GM18907 (cell line): Measurements from ENCODE around the gene HOXD3.

Experiments
- ATAC-seq: cut with Tn5 transposase; IDR thresholded peaks from one replicate; pipeline ENCODE4 v1.9.1; 2021; ENCODE audit warnings: mild to moderate bottlenecking, moderate library complexity; ENCODE audit not compliant: unreplicated experiment

The HOXD3 gene

DNA sequence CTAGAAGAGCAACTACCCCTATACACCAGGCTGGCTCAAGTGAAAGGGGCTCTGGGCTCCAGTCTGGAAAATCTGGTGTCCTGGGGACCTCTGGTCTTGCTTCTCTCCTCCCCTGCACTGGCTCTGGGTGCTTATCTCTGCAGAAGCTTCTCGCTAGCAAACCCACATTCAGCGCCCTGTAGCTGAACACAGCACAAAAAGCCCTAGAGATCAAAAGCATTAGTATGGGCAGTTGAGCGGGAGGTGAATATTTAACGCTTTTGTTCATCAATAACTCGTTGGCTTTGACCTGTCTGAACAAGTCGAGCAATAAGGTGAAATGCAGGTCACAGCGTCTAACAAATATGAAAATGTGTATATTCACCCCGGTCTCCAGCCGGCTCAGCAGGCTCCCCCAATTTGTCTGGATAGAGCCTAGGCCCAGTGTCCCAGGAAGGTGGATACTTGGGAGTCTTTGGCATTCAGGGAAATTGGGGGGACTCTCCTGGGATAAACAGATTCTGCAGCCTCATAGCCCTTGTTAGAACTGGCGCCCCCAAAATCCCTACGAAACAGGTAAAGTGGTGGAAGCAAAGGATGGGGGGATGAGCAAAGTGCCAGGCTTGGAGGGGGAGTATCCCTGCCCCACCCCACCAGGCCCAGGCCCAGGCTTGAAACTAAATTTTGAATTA lies 8.2 kb upstream of the HOXD3 start:
- ATAC-seq: no peak

DNA sequence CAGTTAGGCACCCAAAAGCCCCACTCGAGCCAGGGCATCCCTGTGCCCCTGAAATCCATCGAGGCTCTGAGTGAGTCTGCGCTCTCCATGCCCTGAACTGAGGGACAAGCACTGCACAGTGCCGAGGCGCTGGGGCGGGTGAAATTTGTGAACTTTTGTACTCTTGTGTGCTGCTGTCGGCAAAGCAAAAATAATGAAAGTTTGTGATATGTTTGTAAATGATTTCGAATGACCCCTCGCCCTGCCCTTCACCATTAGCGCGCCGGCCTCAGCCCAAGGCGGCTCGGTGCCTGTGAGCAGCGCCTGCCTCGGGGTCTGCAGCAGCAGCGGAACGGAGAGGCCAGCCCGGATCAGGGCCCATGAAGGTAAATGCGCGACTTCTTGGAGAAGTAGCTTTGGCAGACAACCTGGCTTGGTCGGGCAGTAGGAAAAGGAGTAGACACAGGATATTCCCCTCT lies 7.6 kb upstream of the HOXD3 start:
- no peak for ATAC-seq

DNA sequence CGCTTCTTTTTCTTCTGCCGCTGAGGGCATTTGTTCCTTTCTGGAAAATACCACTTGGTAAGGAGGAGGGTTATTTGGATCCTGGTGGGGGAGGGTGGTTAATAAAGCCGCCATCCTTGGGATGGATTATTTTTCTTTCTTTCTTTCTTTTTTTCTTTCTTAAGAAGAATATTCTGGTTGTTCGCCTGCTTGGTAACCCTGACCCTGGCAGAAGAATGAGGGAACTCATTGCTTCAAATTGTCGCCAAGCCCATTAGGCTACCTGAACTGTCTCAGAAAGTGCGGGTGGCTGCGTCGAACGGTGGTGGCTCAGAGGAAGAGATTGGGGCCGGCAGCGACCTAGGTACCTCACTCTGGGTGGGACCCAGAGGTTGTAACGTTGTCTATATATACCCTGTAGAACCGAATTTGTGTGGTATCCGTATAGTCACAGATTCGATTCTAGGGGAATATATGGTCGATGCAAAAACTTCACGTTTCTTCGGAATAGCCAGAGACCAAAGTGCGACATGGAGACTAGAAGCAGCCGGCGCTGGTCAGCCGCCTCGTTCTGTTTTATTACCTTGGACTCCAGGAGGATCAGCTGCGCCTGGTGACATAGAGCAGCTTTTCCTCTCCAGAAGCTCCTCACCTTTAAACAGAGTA lies 7.0 kb upstream of the HOXD3 start:
- no peak for ATAC-seq

DNA sequence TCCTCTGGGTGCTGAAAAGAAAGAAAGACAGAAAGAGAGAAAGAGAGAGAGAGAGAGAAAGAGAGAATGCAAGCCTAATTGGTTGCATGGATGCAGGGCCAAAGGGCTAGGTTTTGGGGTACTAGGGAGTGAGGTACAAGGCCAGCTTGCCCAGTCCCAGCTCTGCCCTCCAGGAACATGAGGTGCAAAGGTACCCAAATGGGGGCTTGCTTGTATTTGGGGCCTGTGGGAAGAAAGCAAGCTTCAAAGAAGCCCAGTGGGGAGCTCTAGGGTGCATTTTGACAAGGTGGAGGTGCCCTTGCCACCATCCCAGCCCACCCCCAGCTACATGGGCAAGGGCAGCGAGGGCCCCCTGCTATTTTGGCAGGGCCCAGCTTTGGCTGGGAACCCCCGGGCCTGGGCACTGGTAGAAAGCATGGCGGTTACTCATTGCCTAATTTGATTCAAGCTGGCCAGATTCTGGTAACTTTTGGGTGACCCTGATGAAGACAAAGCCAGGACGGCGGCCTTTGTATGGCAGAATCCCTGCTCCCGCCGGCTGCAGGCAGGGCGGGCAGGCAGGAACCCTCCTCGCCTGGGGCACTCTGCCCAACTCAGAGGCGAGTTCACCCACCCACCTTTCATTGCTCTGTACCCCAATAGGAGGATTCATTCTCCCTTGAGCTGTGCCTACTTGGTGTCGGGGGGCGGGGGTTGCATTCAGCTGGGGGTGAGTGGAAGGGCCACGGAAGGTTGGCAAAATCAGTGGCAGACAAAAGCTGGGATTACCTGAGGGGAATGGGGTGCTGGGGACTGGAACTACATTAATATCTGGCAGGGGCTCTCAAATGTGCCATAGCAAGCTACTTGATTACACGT lies 6.3 kb upstream of the HOXD3 start:
- ATAC-seq: no peak

DNA sequence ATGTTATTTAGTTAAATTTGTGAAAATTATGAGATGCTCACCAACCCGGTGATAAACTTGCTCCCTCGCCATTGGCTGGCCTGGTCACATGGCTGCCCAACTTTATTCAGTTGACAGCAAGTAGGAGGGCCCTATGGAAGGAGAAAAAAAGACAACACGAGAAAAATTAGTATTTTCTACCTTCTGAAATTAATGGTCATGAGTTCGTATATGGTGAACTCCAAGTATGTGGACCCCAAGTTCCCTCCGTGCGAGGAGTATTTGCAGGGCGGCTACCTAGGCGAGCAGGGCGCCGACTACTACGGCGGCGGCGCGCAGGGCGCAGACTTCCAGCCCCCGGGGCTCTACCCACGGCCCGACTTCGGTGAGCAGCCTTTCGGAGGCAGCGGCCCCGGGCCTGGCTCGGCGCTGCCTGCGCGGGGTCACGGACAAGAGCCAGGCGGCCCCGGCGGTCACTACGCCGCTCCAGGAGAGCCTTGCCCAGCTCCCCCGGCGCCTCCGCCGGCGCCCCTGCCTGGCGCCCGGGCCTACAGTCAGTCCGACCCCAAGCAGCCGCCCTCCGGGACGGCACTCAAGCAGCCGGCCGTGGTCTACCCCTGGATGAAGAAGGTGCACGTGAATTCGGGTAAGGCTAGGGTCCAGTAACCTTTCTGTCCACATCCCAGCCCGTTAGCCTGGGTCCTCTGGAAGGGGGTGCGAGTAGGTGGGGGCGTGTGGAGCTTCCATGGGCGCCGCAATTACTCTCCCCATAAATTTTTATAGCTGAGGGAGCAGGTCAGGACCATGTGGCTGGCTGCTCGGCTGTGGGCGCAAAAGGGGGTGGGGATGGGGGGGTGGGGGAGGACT lies 5.4 kb upstream of the HOXD3 start, which contains the start of gene HOXD4:
HOXD4 (plus strand) TSS at position 109 of the 846 bp plus-strand sequence; CDS start at position 193, 84 bp downstream.
- ATAC-seq: no peak

DNA sequence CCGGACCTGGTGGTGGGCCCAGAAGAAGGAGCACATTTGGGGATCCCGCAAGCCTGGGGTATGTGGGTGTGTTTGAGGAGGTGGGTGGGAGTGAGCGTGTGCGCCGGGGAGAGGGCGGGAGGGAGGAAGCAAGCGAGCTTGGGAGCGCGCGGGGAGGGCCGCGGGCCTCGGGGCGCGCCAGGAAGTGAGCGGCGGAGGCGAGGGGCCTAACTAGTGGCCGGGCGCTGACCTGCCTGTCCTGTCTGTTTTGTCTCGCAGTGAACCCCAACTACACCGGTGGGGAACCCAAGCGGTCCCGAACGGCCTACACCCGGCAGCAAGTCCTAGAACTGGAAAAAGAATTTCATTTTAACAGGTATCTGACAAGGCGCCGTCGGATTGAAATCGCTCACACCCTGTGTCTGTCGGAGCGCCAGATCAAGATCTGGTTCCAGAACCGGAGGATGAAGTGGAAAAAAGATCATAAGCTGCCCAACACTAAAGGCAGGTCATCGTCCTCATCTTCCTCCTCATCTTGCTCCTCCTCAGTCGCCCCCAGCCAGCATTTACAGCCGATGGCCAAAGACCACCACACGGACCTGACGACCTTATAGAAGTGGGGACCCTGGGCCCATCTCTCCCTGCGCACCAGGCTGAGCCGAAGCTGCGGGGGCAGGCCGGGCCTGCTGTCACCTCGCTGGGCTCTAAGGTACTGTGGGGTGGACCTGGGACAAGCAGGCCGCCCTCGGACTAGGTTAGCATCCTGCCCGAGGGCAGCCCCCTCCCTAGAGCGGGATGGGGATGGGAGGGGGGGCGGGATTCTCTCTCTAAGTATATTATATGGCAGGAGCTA lies 4.5 kb upstream of the HOXD3 start:
- ATAC-seq: no peak

DNA sequence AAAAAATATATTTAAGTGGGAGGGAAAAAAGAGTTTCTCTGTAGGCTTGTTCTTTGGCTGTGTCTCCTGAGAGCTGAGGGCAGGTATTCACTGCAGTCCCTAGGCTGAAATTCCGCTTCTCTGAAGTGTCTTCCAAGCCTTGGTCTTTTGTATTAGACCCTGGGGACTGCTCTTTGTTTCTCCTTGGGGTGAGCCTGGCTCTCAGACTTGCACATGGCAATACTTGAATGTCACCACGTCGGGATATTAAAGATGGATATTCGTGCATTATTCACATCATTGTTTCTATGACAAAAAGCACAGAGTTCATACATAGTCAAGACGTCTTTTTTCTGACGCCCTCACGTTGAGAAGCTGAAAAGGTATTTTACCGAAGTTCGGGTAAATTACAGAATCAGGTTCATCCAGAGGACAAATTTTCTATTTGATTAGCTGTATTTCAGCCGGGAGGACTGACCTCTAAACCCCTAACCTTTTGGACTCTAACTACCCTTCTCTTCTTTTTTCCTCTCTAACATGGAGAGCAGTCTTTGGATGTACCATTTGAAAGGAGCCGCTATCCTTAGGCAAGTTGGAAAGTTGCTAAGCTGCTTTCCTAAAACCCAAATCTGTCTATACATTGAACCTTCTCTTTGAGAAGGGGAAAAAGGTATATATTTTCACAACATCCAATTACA lies 2.4 kb upstream of the HOXD3 start:
- ATAC-seq: no peak

DNA sequence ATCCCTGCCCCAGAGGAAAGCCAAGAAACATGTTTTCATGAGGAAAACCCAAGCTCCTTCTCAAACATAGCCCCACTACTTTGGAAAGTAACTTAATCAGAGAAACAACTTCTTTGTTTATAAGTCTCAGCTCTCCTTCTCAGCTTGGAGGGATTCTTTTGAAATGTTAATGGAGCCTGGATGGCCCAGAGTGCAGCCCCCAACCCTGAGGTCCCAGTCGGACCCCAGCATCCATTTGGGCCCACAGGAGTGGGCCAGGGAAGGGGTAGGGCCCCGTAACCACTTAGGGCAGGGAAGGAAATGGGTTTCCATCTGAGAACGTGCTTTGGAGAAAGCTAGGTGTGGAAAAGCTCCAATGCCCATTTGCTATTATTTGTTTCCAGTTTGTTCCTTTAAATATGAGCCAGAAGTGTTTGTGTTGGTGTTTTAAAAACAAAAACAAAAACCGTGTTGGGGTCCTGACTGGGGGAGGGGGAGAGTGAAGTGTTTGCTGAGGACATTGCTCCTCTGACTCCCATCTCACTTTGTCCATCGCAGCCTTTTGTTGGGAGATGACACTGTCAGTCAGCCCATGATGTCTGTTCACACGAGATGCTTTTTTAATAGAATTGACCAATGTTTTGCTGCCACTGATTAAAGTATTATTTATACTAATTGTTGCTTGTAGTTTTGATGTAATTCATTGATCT lies 1.6 kb upstream of the HOXD3 start:
- no peak for ATAC-seq

DNA sequence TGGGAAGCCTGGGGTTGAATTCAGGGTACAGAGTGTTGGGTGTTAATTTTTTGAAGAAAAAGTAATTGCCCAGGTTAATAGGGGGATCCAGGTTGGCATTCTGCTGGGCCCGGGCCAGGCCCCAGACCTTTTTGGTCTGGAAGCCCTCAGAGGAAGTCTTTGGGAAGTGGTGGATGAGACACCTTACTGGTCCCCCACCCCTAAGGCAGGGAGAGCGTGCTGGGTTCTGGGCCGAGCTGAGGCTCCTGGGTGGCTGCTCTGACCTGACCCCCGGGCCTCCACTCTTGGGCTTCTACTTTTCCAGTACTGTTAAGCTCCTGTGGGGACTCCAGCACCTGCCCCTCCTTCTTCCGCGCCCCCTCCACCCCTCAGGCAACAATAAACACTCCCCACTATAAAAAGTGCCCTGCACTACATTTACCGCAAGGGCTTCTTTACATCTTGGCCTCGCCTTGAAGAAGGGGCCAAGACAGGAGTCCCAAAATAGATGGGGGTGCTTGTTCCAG lies 753 bp upstream of the HOXD3 start:
- no peak for ATAC-seq

DNA sequence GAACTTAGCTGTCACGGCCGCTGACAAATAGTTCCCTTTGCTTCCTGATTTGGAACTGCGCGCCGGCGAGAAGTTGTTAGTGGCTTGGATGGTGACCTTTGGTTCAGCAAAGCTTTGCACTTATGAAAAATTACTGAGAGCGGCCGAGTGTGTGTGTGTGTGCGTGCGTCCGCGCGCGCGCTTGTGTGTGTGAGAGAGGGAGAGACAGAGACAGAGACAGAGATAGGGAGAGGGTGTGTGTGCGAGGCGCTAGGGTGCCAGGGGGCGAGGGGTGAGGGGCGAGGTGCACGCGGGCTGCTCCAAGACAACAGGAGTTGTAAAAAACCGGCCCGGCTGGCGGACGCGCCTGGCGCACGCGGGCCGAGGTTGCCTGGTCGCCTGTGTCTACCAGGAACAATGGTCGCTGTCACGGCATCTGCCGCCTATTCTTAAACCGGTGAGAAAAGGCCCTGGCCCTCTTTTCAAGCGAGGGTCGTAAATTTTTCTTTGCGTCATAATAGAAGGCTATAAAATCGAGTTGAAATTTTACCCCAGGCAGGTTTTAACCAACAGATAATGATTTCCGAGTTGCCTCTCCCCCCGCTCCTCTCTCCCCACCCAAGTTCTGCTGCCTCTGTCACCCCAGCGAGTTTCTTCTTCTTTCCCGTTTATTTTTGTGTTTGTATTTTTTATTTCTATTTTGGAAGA lies 535 bp downstream of the HOXD3 start:
- ATAC-seq: no peak

DNA sequence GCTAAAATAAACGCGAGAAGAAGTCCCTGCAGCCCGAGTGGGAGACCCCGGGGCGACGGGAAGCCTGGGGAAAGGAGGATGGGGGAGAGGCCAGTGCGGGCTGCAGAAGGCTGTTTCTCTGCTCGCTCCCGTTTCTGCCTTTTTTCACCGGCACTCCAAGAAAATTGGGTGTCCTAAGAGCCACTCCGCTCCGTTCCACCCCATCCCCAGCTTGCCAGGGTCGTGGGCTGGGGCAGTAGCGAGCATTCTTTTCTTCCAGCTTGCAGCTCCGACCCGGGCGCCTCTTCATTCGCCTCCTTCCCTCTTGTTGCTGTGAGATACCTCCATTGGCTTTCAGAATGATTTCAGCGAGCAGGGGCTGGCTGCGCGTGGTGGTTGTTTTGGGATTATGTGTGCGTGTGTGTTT lies 1.1 kb downstream of the HOXD3 start:
- no peak for ATAC-seq

DNA sequence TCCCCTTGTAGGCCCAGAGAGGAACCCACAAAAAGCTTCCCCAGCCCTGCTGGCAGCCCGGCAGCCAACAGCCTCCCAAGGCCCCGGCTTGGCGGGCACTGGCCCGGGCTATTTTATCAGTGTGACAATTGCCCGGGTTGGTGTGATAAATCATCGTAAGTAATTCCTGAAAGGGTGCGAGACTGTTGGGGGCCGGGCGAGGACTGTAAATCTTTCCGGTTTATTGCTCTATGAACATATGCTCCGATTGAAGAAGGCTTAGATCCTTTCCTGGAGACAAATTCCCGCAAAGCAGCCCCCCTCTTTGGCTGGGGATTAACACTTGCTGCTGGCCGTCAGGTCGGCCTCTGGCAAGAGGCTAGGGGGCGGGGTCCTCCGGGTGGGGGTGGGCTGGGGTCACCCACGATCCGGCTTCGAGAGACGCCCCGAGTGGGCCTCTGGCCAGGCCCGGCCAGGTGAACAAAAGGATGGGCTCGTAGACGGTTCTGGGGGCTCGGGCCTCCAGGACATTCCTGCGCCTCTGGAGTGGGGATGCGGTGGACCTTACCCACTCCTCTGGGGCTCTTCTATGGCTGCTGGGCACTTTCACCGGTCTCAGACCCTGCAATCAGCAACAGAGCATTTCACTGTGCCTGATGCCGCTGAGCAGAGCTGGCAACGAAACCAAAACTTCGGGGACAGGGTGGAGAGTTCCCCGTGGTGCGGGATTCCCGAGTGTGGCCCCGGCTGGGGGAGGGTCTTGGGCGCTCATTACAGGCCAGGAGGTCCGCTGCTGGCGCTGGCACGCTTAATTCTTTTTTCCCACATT lies 2.0 kb downstream of the HOXD3 start:
- ATAC-seq: no peak

DNA sequence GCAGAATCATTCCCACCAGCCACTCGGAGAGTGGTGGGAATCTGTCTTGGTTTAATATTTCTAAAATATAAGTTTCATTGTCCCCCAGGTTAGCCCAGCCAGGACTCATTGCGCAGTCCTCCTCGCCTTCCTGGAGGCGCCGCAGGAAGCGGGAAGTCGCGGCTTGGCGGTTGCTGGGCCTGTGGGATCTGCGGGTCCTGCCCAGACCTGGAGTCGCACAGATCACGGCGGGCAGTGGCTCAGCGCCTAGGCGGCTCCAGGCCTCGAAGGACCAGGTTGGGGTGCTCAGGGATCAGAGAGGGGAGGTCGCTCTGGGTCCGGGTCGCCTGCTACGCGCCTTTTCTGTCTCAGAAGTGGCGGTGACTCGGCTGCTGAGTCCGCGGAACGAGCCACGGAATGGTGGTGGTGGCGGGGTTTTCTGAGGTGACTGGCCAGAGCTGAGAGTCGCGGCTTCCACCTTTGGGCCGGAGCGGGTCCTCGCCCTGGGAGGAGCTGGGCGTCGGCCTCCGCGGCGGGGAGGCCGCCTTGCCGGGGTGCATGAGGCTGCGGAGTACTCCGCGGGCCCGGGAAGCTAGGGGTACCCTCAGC lies 2.6 kb downstream of the HOXD3 start:
- no peak for ATAC-seq

DNA sequence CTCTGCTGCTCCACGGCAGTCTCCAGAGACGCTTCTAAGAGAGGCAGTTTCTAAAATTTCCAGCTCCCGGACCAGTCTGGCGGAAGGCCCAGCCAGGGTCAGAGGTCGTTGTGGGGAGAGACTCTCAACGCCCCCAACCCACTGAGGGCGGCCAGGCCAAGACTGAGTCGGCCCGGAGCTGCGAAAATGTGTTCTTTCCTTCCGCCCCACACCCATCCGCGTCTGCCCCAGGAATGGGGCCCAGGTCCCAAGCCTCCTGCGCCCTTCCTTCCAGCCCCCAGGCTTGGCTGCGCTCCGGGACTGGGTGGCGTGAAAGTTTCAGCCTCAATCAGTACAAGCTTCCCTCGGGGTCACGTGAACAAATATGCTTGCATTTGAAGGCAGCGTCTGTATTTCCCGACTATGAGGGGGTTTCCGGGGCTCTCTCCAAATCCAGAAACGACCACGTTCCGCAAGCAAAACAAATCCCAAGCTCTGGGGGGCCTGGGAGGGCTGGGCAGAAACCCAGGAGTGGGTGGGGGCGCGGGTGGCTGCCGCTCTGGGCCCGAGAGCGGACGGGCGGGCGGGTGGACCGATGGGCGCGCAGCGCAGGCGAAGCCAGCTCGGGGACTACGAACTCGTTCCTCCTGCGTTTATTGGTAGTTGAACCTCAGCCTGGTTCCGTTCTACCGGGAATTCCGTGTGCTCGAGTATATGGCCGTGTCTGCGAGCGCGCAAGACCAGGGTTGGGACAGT lies 3.3 kb downstream of the HOXD3 start:
- no peak for ATAC-seq

DNA sequence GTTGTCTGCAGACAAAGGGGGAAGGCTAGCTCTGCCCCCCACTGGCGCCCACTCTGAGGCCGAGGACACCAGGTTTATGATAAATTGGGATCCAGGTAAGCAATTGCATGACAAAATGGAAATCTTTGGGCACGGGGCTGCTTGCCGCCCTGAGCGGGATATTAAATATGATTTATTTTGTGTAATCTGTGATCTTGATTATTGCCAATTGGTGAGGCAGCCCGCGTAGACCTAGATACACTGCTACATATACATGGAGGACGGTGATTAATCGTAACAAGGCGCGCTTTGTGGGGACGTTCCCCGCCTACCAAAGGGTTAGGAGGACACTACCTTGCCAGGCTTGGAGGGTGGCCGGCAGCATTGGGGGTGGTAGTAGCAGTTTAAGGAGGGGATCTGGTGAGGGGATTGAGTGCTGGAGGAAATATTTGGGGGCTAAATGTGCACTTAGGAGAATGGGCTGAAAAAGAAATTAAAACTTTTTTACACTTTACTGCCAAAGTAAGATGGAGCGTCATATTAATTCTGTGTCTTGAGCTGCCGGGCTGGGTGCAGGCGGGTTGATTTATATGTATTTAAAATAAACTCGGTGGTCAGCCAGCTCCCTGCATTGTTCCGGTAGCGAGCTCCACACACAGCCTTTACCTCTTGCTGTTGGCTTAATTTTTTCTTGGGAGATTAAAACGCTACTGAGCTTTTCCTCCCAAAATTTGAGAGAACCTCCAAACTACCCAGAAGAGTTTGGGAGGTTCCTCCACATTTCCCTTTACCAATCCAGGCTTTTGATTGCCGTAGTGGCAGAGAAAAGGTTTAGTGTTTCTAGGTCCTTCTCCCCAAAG lies 4.1 kb downstream of the HOXD3 start:
- no peak for ATAC-seq
